ENCODE data around the gene EXD3.
"Not testable (repeated sequence)": the region's sequence is repeated elsewhere in the genome, so short reads cannot be mapped to it uniquely, and the experiment has no call there.

Gene EXD3

DNA sequence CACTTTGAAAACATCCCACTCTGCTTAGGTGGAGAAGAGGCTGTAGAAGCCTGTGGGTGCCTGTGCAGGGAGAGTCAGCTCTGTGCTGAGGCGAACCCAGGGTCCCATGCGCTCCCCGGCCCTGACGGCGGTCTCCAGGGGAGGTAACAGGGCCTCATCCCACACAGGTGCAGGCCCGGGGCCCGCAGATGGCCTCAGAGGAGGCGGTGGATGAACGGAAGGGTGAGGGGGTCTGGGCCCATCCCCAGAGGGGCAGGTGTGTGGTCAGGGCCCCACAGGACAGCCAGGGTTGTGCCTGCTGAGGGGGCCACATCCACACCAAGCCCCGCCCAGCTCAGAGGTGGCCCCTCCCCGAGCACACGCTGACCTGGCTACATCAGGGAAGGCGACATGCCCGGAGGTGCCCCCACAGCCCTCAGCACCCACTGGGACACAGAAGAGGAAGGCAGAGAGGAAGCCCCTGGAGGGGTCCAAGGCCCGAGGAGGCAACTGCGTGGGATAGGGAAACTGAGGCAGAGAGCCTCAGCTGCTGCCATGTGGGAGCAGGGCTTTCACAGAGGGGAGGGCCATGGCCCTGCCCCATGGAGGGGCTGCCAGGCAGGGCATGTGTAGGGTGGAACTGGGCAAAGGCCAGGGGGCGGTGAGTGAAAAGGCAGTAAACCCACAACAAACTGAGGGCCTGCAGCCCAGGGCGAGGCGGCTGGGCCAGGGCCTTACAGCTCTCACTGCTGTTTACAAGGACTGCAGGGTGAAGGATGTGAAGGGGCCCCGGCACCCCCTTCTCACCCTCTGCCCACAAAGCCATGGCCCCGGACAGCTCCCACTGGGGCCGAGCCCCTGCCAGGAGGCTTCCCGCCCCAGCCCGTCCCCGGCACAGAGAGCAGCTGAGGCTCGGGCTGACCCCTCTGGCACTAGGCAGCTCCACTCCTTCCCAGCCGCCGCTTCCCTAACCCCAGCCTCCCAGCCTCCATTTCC lies 29.5 kb downstream of the EXD3 start:
- DNase-seq (ENCODE audit: low spot score) = no peak

GRCh38 chr9:137392232-137393007 lies 30.5 kb downstream of the EXD3 start:
- DNase-seq (ENCODE audit: low spot score) = no peak

DNA sequence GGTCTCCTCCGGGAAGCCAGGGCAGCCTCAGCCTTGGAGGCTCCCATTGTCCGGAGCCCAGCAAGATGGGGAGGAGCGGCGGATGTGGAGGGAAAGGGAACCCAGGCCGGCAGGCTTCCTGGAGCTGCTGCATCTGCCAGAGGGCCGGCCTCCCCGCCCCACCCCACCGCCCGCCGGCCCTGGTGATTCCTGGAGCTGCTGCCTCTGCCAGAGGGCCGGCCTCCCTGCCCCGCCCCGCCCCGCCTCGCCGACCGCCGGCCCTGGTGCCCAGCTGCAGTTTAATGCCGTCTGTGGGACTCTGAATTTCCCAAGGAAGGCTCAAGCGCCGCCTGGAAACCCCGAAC lies 31.6 kb downstream of the EXD3 start:
- DNase-seq (ENCODE audit: low spot score) = no peak

DNA sequence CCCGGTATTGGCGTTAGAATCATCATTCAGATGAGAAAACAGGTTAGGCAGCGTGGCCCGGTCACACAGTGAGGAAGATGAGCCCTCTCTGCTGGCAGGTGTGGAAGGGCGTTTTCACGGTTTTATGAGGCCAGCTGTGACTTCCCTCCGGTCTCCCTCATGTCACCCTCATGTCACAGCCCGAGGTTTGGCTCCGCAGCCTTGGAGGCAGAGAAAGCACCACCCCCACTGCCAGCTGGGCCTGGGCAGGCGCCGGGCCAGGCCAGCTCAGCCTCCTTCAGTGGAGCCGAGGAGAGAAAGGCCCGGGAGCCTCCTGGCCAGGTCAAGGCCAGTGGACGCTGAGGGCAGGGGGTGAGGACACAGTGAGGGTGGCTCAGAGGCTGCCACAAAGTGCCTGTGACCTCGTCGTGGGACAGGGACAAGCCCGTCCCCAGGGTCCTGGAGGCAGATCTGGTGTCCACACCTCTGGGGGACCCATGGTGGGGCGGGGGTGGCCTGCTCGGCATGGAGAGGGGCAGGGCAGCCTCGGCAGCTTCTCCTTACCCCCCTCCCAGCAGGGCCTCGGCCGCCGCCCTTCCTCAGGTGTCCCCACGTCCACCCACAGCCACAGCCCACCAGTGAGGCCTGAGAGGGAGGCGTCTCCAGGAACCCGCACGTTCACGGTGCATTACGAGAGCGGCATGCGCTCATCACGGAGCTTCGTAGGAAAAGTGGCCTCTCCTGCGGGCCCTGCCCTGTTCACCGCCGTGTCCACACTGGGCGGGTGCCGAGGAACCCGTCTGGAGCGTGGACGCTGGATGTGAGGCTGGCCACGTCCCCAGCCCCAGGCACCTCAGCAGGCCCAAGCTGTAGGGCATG lies 32.2 kb downstream of the EXD3 start:
- DNase-seq (ENCODE audit: low spot score) = no peak

- no peak for DNase-seq (ENCODE audit: low spot score)
Measured at GRCh38 chr9:137389428-137389746, 33.6 kb downstream of the EXD3 start.

DNA sequence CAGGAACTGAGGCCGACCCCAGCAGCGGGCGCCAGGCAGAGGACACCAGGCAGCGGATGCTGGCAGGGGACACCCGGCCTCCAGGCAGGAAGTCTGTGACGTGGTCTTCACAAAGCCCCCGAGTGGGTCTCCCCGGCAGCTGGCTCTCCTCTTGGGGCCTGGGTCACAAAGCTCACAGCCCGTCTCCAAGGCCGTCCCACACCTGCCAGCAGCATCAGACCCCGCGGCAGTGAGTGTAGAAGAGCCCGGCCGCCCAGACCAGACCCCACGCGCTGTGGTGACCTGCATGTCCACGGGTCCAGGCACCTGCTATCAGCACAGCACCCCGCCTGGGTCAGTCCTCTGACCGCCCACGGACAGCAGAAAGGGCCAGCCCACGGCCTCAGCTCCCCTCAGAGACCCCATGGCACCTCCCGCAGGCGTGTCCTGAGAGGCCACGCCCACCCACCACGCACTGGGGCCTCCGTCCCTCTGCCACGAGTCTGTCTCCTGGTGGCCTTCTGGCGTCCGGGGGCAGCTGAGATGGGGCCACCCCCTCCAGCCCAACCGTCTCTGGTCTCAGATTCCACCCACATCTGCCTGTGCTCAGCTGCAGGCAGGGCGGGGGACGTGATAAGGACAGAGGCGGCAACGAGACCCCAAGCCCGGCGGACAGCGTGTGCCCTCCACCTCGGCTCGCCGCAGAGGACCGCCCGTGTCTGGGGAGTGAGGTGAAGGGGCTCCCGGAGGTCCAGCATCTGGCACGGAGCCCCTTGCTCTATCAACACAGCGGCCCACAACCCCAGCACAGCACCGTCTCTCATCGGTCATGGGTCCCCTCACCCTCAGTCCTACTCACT lies 34.2 kb downstream of the EXD3 start:
- no peak for DNase-seq (ENCODE audit: low spot score)

DNA sequence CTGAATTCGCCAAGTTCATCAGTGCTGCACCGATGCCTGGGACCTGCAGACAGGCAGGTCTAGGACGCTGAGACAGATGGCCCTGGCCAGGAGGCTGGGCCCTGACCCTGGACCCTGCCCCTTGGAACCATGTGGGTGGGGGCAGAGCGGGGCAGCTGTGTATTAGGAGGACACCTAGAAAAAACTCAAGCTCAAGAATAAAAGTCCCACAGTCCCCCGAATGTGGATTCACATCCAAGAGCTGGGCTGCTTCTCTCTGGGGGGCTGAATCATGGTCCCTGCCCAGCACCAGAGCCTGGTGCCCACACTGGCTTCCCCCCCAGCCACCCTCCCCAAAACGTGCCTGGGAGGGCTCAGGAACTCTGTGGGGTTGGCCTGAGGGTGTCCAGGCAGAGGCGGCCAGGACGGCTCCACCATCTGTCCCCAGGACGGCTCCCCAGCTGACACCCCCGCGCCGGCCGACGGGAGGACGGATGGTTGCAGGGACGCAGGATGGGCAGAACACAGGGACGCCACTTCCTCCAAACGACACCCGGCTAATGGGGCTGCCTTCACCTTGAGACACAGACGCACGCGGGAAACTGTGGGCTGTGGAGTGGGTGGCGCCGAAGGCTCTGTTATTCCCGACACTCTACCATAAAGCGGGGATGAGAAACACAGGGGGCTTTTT lies 34.9 kb downstream of the EXD3 start:
- no peak for DNase-seq (ENCODE audit: low spot score)

DNA sequence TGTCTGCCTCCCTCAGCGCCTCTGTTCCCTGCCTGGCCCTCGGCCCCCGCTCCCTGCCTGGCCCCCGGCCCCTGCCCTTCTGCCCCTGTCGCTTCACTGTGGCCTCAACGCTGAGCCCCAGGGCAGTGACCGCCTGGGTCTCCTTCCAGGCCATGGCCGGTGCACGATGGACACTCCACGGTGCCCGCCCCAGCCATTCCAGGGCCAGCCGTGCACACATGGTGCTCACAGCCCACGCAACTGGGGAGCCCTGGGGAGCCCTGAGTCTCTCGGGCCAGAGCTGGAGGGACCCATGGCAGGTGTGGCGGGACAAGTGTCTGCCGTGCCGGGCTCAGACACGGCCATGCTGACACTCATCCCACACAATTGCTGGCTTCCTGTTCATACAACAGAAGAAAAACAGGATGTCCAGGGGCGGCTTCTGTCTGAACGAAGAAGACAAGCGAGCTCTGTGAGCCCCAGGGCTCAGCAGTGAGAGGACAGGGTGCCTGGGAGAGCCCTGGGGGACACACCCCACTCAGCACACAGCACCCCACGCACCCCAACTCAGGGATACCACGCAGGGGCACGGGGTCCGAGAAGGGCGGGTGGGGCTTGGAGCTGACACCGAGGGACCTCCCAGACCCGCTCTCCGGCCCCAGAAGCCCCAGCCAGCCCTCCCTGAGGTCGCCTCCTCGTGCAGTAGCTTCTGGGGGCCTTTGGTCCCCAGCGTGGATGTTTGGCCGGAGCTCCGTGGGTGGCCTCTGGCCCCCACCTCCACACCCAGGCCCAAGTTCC lies 35.7 kb downstream of the EXD3 start:
- DNase-seq (ENCODE audit: low spot score) = no peak

DNA sequence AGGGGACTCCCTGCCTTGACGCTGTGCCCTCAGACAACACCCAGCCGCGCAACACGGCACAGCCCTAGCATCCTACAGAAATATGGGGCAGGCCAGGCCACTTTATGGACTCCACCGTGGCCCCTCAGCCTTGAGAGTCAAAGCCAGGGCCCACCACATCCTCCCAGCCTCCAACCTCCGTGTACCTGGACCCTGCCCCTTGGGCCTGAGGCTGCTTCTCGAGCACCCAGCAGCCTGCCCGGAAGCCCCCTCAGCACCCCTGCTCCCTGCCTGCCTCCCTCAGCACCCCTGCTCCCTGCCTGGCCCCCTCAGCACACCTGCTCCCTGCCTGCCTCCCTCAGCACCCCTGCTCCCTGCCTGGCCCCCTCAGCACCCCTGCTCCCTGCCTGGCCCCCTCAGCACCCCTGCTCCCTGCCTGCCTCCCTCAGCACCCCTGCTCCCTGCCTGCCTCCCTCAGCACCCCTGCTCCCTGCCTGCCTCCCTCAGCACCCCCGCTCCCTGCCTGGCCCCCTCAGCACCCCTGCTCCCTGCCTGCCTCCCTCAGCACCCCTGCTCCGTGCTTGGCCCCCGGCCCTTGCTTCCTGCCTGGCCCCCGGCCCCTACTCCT lies 36.4 kb downstream of the EXD3 start:
- DNase-seq (ENCODE audit: low spot score) = not testable (repeated sequence)

DNA sequence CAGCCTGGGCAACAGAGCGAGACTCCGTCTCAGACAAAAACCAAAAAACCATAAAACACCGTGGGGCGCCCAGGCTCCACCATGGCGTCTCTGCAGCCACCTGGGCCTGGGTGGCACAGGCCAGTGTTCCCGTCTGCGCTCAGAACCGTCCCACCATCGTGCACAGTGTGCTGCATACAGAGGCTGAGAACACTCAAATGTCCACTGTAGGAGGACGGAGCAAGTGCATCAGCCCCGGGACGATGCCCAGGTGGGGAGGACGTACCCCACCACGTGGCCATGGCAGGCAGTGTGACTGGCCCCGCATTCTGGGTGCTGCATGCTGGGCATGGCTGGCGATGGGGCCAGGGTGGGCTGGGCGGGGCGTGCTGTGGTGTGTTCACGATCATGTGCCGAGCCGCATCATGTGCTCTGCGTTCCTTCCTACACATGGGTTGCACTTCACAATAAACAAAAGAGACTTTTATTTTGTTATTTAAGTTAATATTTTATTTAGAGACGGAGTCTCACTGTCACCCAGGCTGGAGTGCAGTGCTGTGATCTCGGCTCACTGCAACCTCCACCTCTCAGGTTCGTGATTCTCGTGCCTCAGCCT lies 37.8 kb downstream of the EXD3 start:
- no peak for DNase-seq (ENCODE audit: low spot score)

GRCh38 chr9:137383784-137384756 lies 38.9 kb downstream of the EXD3 start:
- DNase-seq (ENCODE audit: low spot score) = no peak

DNA sequence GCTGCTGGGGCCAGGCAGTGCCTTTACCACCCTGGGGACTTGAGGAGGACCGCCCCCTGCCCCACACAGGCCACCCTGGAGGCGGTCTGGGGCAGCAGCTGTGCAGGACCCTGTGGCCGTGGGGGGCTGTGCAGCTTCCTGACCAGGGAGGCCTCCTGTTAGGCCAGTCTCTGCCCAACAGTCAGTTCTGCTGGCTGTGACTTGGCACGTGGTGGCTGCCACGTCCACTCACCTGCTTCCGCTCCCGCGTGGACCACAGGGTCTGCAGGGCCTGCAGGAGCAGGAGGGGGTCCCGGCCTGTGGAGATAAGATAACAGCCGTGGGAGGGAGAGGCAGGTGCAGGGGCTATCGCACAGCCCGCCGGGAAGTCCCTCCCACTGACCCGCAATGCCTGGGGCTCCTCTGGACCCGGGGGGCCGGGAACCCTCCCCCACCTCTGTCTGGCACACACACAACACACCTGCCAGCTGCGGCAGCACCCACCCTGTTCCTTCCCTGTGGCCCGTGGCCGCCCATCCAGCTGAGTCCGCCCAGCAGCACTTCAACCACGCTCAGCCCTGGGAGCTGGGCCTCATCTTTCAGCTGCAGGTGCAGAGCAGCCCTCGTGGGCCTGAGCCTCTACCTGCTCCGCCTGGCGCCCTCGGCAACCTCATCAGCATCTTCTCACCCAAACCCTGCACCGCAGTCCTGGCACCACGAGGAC lies 39.7 kb downstream of the EXD3 start:
- DNase-seq (ENCODE audit: low spot score) = no peak

DNA sequence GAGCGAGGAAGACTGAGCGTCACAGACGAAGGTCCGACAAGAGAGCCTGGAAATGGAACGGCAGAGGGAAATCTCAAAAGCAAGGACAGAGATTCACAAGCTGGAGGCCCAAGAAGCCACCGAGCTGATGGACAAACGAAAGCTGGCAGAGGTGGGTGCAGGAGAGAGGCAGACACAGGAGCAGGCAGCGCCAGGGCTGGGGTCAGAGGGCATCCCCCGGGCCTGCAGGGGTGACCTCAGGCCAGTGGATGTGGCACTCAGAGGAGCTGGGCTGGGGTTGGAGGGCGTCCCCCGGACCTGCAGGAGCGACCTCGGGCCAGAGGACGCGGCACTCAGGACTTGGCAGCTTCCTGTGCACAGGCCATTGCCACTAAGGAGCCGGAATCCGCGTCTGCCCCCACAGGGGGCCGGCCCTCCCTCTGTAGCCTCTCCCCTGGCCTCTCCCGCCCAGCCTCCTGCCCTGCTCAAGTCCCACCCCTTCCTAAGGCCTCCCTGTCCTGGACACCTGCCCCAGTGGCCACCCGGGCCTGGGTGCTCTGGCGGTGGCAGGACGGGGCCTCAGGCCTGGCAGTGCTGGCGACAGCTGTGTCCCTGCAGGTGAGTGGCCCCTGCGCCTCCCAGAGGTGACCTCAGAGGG lies 40.4 kb downstream of the EXD3 start:
- no peak for DNase-seq (ENCODE audit: low spot score)

- no peak for DNase-seq (ENCODE audit: low spot score)
Measured at GRCh38 chr9:137381501-137382443, 41.2 kb downstream of the EXD3 start.

DNA sequence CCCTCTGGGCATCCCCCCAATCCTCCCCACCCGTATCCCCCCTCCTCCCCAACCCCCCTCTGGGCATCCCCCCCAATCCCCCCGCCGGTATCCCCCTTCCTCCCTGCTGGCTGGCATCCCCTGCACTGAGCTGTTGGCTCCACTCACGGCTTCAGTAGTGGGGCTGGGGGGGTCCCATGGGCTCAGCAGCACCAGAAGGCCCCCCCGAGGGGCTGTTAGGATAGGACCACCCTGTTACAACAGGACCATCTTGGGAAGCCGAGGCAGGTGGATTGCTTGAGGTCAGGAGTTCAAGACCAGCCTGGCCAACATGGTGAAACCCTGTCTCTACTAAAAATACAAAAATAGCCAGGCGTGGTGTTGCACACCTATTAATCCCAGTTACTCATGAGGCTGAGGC lies 42.4 kb downstream of the EXD3 start:
- DNase-seq (ENCODE audit: low spot score) = no peak

DNA sequence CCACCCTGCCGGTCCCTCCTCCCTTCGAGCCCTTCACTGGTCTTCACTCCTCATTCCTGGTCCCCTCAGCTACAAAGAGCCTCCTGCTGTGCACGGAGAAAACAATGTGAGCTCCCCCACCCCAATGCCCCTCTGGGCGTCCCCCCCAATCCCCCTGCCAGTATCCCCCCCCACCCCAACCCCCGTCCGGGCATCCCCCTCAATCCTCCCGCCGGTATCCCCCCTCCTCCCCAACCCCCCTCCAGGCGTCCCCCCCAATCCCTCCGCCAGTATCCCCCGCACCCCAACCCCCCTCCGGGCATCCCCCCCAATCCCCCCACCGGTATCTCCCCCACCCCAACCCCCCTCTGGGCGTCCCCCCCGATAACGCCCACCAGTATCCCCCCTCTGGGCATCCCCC lies 42.8 kb downstream of the EXD3 start:
- no peak for DNase-seq (ENCODE audit: low spot score)
